NCI-H2107 treated with DMSO at 0.1 percent for 48 hours (cell line): ENCODE measurements around the gene GALNT15.

Experiments used
- DNase-seq: peaks from one replicate; lab custom pipeline; 2025; ENCODE audit not compliant: unreplicated experiment; lab: John Stamatoyannopoulos, UW

Gene GALNT15

GRCh38 chr3:16186565-16186964 lies 12.1 kb downstream of the GALNT15 start:
- no peak for DNase-seq

GRCh38 chr3:16187213-16187790 lies 12.8 kb downstream of the GALNT15 start:
- DNase-seq, result no peak

- DNase-seq, result no peak
Observed at GRCh38 chr3:16188071-16188470, 13.6 kb downstream of the GALNT15 start.

- no peak for DNase-seq
Observed at GRCh38 chr3:16189201-16189600, 14.7 kb downstream of the GALNT15 start.

- no peak for DNase-seq
Observed at GRCh38 chr3:16190704-16191103, 16.2 kb downstream of the GALNT15 start.

GRCh38 chr3:16191591-16191990 lies 17.1 kb downstream of the GALNT15 start:
- DNase-seq, result no peak

- no peak for DNase-seq
Observed at GRCh38 chr3:16192176-16192811, 17.8 kb downstream of the GALNT15 start.

- DNase-seq, result no peak
Observed at GRCh38 chr3:16198427-16198826, 23.9 kb downstream of the GALNT15 start.

GRCh38 chr3:16199769-16200168 lies 25.3 kb downstream of the GALNT15 start:
- DNase-seq, result no peak

- DNase-seq, result no peak
Observed at GRCh38 chr3:16200411-16200810, 25.9 kb downstream of the GALNT15 start.

GRCh38 chr3:16203031-16203430 lies 28.6 kb downstream of the GALNT15 start:
- no peak for DNase-seq

GRCh38 chr3:16203671-16204629 lies 29.5 kb downstream of the GALNT15 start:
- no peak for DNase-seq

GRCh38 chr3:16204751-16205150 lies 30.3 kb downstream of the GALNT15 start:
- DNase-seq, result no peak

GRCh38 chr3:16205156-16205870 lies 30.8 kb downstream of the GALNT15 start:
- no peak for DNase-seq

- DNase-seq, result no peak
Observed at GRCh38 chr3:16207031-16207430, 32.6 kb downstream of the GALNT15 start.

- no peak for DNase-seq
Observed at GRCh38 chr3:16211176-16211904, 36.9 kb downstream of the GALNT15 start.

GRCh38 chr3:16214366-16214765 lies 39.9 kb downstream of the GALNT15 start:
- DNase-seq, result no peak

- no peak for DNase-seq
Observed at GRCh38 chr3:16216373-16216935, 42.0 kb downstream of the GALNT15 start.

- no peak for DNase-seq
Observed at GRCh38 chr3:16219777-16220176, 45.3 kb downstream of the GALNT15 start.

GRCh38 chr3:16221990-16222389 lies 47.5 kb downstream of the GALNT15 start:
- no peak for DNase-seq
